Ishikawa (cell line): ENCODE results near the gene RGS5.
A peak's percentile ranks its signal among the peaks of the same experiment; 100 is the strongest.

ENCODE experiments used
- CEBPB ChIP-seq: IDR thresholded peaks from 2 replicates; pipeline ENCODE4 v1.6.1; 2012
- CREB1 ChIP-seq: IDR thresholded peaks from 2 replicates; pipeline ENCODE4 v1.6.1; 2012; ENCODE audit warnings: low read depth
- EGR1 ChIP-seq: IDR thresholded peaks from 2 replicates; pipeline ENCODE4 v1.6.1; 2012
- EP300 ChIP-seq: IDR thresholded peaks from 2 replicates; pipeline ENCODE4 v1.6.1; 2012; ENCODE audit warnings: borderline replicate concordance
- FOXM1 ChIP-seq: IDR thresholded peaks from 2 replicates; pipeline ENCODE4 v1.6.1; 2012; ENCODE audit warnings: low read depth, borderline replicate concordance
- NFIC ChIP-seq: IDR thresholded peaks from 2 replicates; pipeline ENCODE4 v1.6.1; 2012
- RAD21 ChIP-seq: IDR thresholded peaks from 2 replicates; pipeline ENCODE4 v1.6.1; 2012; ENCODE audit warnings: low read depth
- TAF1 ChIP-seq: IDR thresholded peaks from 2 replicates; pipeline ENCODE4 v1.6.1; 2012; ENCODE audit warnings: low read depth, mild to moderate bottlenecking
- TCF12 ChIP-seq: IDR thresholded peaks from 2 replicates; pipeline ENCODE4 v1.6.1; 2012; ENCODE audit warnings: low read depth
- TEAD4 ChIP-seq: IDR thresholded peaks from 2 replicates; pipeline ENCODE4 v1.6.1; 2012
- YY1 ChIP-seq: IDR thresholded peaks from 2 replicates; pipeline ENCODE4 v1.6.1; 2012; ENCODE audit warnings: low read depth
- ZBTB7A ChIP-seq: IDR thresholded peaks from 2 replicates; pipeline ENCODE4 v1.6.1; 2012; ENCODE audit warnings: low read depth
- TF ChIP-seq, protein P1 (sequence below): IDR thresholded peaks from 2 replicates; pipeline ENCODE4 v1.6.1; 2012
- TF ChIP-seq, protein P2 (sequence below): IDR thresholded peaks from 2 replicates; pipeline ENCODE4 v1.6.1; 2012; ENCODE audit warnings: low read depth, mild to moderate bottlenecking
- TF ChIP-seq, protein P3 (sequence below): IDR thresholded peaks from 2 replicates; pipeline ENCODE4 v1.6.1; 2012

Gene RGS5, protein sequence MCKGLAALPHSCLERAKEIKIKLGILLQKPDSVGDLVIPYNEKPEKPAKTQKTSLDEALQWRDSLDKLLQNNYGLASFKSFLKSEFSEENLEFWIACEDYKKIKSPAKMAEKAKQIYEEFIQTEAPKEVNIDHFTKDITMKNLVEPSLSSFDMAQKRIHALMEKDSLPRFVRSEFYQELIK

DNA sequence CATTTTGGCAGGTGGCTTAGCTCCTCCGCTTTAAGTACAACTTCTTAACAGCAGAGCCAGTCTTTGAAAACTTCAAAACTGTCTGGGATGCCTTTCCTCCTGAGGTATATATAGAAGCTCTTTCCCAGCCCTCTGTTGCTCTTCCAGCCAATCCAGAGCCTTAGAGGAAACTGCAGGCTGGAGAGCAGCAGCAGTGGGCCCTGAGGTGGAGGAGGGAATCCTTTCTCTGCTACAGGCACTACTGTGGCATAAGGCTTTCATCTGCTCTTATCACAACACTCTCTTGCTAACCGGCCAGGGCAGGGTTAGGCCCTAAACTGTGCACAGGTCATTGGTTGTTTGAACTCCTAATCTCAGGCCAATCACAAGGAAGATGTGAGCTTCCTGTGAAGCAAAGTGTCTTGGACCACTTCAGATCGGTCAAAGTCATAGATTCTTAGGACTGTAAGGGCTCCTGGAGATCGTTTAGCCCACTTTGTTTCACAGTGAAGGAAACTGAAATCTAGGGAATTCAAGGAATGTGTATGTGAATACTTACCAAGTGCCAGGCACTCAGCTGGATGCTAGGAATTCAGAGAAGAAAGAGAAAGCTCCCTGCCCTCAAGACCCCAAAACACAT, at the start of gene RGS5:
Gene RGS5 (minus strand): TSS at position 84 of the 619 bp plus-strand sequence. CDS start 81 bp downstream, at position 3.
- TF ChIP-seq NFIC (no peak), TEAD4 (peak; percentile 90)

DNA sequence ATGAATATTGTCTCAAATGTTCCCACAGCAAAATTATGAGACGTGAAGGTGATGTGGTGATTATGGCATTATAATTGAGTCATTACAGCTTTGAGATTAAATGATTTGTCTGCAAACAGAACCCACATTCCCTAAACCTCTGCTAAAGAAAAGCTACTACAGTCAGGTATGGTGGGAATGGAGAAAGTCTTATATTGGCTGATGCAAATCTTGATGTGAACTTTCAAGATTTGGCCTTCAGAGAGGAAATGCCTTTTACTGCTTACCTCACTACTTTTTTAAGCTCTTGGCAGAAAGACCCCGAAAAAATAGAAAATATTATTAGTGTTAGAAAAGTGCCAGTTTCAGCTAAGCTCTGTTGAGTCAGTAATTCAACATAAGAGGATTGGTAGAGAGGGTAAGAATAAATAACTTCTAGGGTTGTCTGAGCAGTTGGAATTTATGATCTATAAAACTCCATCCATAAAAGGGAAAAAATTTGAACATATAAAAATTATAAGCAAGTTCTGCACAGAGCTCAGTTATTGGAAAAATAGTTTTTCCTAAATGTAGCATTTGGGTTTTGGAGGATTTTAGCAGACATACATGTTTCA, 47.8 kb upstream of the RGS5 start:
- no peak for TF ChIP-seq TAF1
- no peak for TF ChIP-seq CEBPB
- TF ChIP-seq, protein P1, sequence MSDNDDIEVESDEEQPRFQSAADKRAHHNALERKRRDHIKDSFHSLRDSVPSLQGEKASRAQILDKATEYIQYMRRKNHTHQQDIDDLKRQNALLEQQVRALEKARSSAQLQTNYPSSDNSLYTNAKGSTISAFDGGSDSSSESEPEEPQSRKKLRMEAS = no peak
- no peak for TF ChIP-seq RAD21
- no peak for TF ChIP-seq NFIC
- TF ChIP-seq FOXM1 = no peak
- TF ChIP-seq, protein P2, sequence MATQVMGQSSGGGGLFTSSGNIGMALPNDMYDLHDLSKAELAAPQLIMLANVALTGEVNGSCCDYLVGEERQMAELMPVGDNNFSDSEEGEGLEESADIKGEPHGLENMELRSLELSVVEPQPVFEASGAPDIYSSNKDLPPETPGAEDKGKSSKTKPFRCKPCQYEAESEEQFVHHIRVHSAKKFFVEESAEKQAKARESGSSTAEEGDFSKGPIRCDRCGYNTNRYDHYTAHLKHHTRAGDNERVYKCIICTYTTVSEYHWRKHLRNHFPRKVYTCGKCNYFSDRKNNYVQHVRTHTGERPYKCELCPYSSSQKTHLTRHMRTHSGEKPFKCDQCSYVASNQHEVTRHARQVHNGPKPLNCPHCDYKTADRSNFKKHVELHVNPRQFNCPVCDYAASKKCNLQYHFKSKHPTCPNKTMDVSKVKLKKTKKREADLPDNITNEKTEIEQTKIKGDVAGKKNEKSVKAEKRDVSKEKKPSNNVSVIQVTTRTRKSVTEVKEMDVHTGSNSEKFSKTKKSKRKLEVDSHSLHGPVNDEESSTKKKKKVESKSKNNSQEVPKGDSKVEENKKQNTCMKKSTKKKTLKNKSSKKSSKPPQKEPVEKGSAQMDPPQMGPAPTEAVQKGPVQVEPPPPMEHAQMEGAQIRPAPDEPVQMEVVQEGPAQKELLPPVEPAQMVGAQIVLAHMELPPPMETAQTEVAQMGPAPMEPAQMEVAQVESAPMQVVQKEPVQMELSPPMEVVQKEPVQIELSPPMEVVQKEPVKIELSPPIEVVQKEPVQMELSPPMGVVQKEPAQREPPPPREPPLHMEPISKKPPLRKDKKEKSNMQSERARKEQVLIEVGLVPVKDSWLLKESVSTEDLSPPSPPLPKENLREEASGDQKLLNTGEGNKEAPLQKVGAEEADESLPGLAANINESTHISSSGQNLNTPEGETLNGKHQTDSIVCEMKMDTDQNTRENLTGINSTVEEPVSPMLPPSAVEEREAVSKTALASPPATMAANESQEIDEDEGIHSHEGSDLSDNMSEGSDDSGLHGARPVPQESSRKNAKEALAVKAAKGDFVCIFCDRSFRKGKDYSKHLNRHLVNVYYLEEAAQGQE = no peak

DNA sequence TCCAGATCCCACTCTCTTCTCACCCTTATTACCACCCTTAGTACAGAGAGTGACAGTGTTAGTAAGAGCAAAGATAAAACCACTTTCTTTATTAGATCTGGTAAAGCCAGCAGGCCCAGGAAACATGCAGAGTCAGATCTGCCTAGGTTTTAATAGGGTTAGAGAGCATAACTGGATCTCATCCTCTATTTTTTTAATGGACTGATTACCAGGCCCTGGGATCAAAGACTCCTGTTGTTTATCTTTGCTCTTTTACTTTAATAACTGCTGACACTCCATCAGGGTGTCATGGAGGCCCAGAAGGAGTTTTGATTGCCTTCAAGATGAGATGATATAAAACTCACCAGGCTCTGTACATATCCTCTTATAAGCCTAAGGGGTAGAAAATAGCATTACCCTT, 45.3 kb upstream of the RGS5 start:
- no peak for TF ChIP-seq CEBPB
- TF ChIP-seq YY1 = no peak
- no peak for TF ChIP-seq TCF12

DNA sequence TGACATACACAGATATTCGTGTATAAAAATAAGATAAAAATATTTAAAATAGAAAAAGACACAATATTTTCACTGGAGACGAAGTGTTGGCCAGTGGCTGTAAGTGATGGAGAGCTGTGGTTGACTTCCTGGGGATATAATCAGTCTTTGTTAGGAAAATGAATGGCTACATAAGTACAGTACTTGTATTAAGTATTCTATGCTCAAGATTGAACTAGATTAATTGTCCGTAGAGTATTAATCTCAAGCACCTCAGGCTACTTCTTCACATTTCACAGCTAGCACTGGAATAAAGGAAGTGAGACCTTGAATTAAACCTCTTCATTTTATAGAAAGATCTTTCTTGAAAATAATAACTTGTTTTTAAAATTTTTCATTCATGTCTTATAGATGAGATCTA, 39.0 kb upstream of the RGS5 start:
- TF ChIP-seq, protein P3, sequence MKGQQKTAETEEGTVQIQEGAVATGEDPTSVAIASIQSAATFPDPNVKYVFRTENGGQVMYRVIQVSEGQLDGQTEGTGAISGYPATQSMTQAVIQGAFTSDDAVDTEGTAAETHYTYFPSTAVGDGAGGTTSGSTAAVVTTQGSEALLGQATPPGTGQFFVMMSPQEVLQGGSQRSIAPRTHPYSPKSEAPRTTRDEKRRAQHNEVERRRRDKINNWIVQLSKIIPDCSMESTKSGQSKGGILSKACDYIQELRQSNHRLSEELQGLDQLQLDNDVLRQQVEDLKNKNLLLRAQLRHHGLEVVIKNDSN = no peak
- TF ChIP-seq RAD21 (no peak), TCF12 (no peak), CEBPB (no peak), TEAD4 (no peak), CREB1 (no peak), ZBTB7A (no peak), EP300 (no peak), NFIC (no peak), FOXM1 (no peak), YY1 (no peak), EGR1 (no peak)
- TF ChIP-seq, protein P2 = no peak

DNA sequence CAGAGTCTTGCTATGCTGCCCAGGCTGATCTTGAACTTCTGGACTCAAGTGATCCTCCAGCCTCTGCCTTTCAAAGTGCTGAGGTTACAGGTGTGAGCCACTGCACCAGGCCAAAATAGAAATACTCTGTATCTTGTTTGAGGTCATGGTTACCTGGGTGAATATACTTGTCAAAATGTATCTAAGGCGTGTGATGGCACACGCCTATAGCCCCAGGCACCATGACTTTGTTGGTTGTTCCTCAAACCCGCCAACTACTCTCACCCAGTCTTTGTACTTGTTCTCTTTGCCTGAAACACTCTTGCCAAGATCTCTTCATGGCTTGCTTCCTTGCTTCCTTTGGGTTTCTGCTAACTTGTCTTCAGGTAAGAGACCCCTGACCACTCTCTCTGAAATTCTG, 38.0 kb upstream of the RGS5 start:
- TF ChIP-seq CEBPB (no peak), EGR1 (no peak), EP300 (no peak), TAF1 (no peak), YY1 (no peak), NFIC (no peak), CREB1 (no peak), ZBTB7A (no peak), RAD21 (no peak), FOXM1 (no peak)
- TF ChIP-seq, protein P1 = no peak
- TF ChIP-seq, protein P2 = no peak
